HepG2 (cell line): ENCODE measurements around the gene RBM14. TPM values are rescaled to one million over a fixed set of nuclear protein-coding genes. Genes with fewer than 3 reads are reported as not detected.

Experiments
- ATAC-seq: fragments of 200-7000 bp; cut with Tn5 transposase; 3 replicates; pipeline ENCODE4 v1.9.1; 2020; ENCODE audit warnings: mild to moderate bottlenecking, moderate library complexity
- BruUV-seq: library from RNA; stranded (reverse); fragments of 400-500 nt; replicated peaks from 2 replicates; lab custom pipeline; 2021; lab: Mats Ljungman, UMichigan
- CTCF ChIA-PET: fragments of 300-600 bp; formaldehyde crosslinking; extraction: SDS; loops from one replicate; lab custom pipeline; 2021; ENCODE audit warnings: low total read pairs, inconsistent platforms, low intra/inter-chr PET ratio; lab: Yijun Ruan, JAX
- POLR2A ChIA-PET: fragments of 350-600 bp; sonication (Branson Sonifier 250); formaldehyde crosslinking; loops from one replicate; lab custom pipeline; 2020; ENCODE audit warnings: antibody characterized with exemption, inconsistent platforms; lab: Yijun Ruan, JAX
- DNase-seq: peaks from one replicate; pipeline ENCODE4 v3.0.0-alpha.2; 2015; ENCODE audit warnings: low spot score
- FAIRE-seq: peaks from 3 replicates; lab custom pipeline; 2011; peaks lifted over from hg19 to GRCh38; lab: Jason Lieb, UNC
- H2AFZ ChIP-seq: one replicate; pipeline ENCODE4 v1.6.1; 2011; ENCODE audit warnings: low read length, inconsistent platforms
- H3K27ac ChIP-seq: fragments of 300-600 bp; 3 replicates; pipeline ENCODE4 v1.8.0; 2011; ENCODE audit warnings: mixed run types, mild to moderate bottlenecking, mixed read lengths, low read length, inconsistent platforms; ENCODE audit not compliant: insufficient read depth; ENCODE audit errors: extremely low read length
- H3K27me3 ChIP-seq, 2 experiments: fragments of 200-600 bp in 1 of 2; 2 replicates in 1 of 2; 3 replicates in 1 of 2; pipeline versions ENCODE4 v1.6.0 to v1.8.0; 2011; ENCODE audit warnings: low read length in 2 of 2, mild to moderate bottlenecking in 2 of 2, moderate library complexity in 2 of 2, inconsistent platforms in 1 of 2; ENCODE audit not compliant: insufficient read depth in 2 of 2, control insufficient read depth in 1 of 2
- H3K36me3 ChIP-seq, 2 experiments: fragments of 200-600 bp in 1 of 2; replicated peaks in 1 of 2; 2 replicates in 1 of 2; 3 replicates in 1 of 2; pipeline versions ENCODE4 v1.5.1 to v1.8.0; 2011; ENCODE audit warnings: low read length in 2 of 2, inconsistent platforms in 1 of 2; ENCODE audit not compliant: insufficient read depth in 2 of 2, control insufficient read depth in 1 of 2
- H3K4me1 ChIP-seq: 2 replicates; pipeline ENCODE4 v1.5.1; 2012; ENCODE audit warnings: low read length, inconsistent platforms; ENCODE audit not compliant: insufficient read depth
- H3K4me2 ChIP-seq: 2 replicates; pipeline ENCODE4 v1.6.0; 2011; ENCODE audit warnings: low read depth, low read length, inconsistent platforms
- H3K4me3 ChIP-seq, 3 experiments: fragments of 200-600 bp in 1 of 3; sonication (generic), shearing (Covaris generic) in 1 of 3; replicated peaks in 1 of 3; 2 replicates each; pipeline ENCODE4 v1.5.1; 2011 to 2016; ENCODE audit warnings: low read length in 3 of 3, inconsistent platforms in 2 of 3, low read depth in 2 of 3, mild to moderate bottlenecking in 2 of 3, control low read depth in 1 of 3, mixed read lengths in 1 of 3; ENCODE audit not compliant: insufficient read depth in 1 of 3
- H3K79me2 ChIP-seq: one replicate; pipeline ENCODE4 v1.6.1; 2011; ENCODE audit warnings: low read length, inconsistent platforms; ENCODE audit not compliant: insufficient read depth
- H3K9ac ChIP-seq: 2 replicates; pipeline ENCODE4 v1.6.0; 2011; ENCODE audit warnings: mild to moderate bottlenecking, low read depth, low read length, inconsistent platforms; ENCODE audit not compliant: insufficient read depth
- H3K9me3 ChIP-seq: 2 replicates; pipeline ENCODE4 v1.5.1; 2012; ENCODE audit warnings: mild to moderate bottlenecking, low read length
- H4K20me1 ChIP-seq: 2 replicates; pipeline ENCODE4 v1.6.0; 2011; ENCODE audit warnings: inconsistent platforms, mild to moderate bottlenecking, low read length, moderate library complexity; ENCODE audit not compliant: insufficient read depth
- MAFF ChIP-seq: IDR thresholded peaks from 2 replicates; pipeline ENCODE4 v1.6.1; 2011; ENCODE audit warnings: low read depth, low read length, improper control_type of control experiment
- MED1 ChIP-seq: sonication (generic); formaldehyde crosslinking; IDR thresholded peaks from 2 replicates; pipeline ENCODE4 v1.4.0; 2020; ENCODE audit warnings: missing genetic modification reagents
- MIER3 ChIP-seq: IDR thresholded peaks from 2 replicates; pipeline ENCODE4 v1.6.1; 2016; ENCODE audit warnings: missing compliant biosample characterization, borderline replicate concordance
- NRL ChIP-seq: sonication (generic); formaldehyde crosslinking; IDR thresholded peaks from 2 replicates; pipeline ENCODE4 v1.5.0; 2020; ENCODE audit warnings: missing genetic modification reagents, mild to moderate bottlenecking, moderate library complexity, borderline replicate concordance
- ZNF224 ChIP-seq: sonication (generic); formaldehyde crosslinking; IDR thresholded peaks from 2 replicates; pipeline ENCODE4 v1.5.0; 2020; ENCODE audit warnings: mild to moderate bottlenecking, missing genetic modification reagents
- WGBS: methylation state at CpG from one replicate; pipeline ENCODE4 v1.1.6; 2017; ENCODE audit warnings: low lambda C conversion rate; 5-methylcytosine and 5-hydroxymethylcytosine counted together
- in situ Hi-C: cut with HindIII; loops from 2 replicates; pipeline ENCODE4 v1.10.0; 2017; ENCODE audit warnings: low pct_unique_long_range_greater_than_20kb; ENCODE audit not compliant: extremely low pct_ligation_motif_present
- intact Hi-C: fragments of 100-400 bp; cut with micrococcal nuclease; formaldehyde crosslinking; loops from one replicate; pipeline ENCODE4 v1.10.0; 2022; ENCODE audit not compliant: unreplicated experiment
- polyA plus RNA-seq, 8 experiments: library from polyadenylated mRNA; depleted of rRNA in 3 of 8; stranded (reverse) in 7 of 8; unstranded in 1 of 8; fragments of >200 nt; fragmentation: Illumina TruSeq in 4 of 8; extraction: Trizol in 4 of 8; gene quantifications; 2 replicates each; pipeline versions ENCODE4 v1.2.1 to v1.2.3, GENCODE V29; 2011 to 2016; ENCODE audit warnings: low read depth in 4 of 8, missing spikeins in 1 of 8, mixed read lengths in 1 of 8; ENCODE audit not compliant: insufficient read depth in 1 of 8
- total RNA-seq, 5 experiments: library from RNA; depleted of rRNA; stranded (reverse); fragments of >200 nt; fragmentation: Illumina TruSeq; extraction: Trizol; gene quantifications; 2 replicates each; pipeline ENCODE4 v1.2.3, GENCODE V29; 2016; ENCODE audit warnings: low read depth in 1 of 5
- TF ChIP-seq, protein P1 (sequence below): sonication (generic); formaldehyde crosslinking; conservative IDR thresholded peaks from 2 replicates; pipeline ENCODE4 v1.4.0; 2020; ENCODE audit warnings: missing genetic modification reagents
- TF ChIP-seq, protein P2 (sequence below): sonication (generic); formaldehyde crosslinking; IDR thresholded peaks from 2 replicates; pipeline ENCODE4 v1.8.1; 2023; ENCODE audit warnings: mild to moderate bottlenecking, missing genetic modification reagents
- TF ChIP-seq, protein P3 (sequence below): sonication (generic); formaldehyde crosslinking; IDR thresholded peaks from 2 replicates; pipeline ENCODE4 v1.5.0; 2020; ENCODE audit warnings: mild to moderate bottlenecking, low read depth, missing genetic modification reagents, borderline replicate concordance
- TF ChIP-seq, protein P4 (sequence below): sonication (generic); formaldehyde crosslinking; IDR thresholded peaks from 2 replicates; pipeline ENCODE4 v1.4.0; 2020; ENCODE audit warnings: missing genetic modification reagents, borderline replicate concordance
- TF ChIP-seq, protein P5 (sequence below): IDR thresholded peaks from 2 replicates; pipeline ENCODE4 v1.6.1; 2012; ENCODE audit warnings: inconsistent platforms
- TF ChIP-seq, protein P6 (sequence below): sonication (generic); formaldehyde crosslinking; IDR thresholded peaks from 2 replicates; pipeline ENCODE4 v1.5.1; 2020; ENCODE audit warnings: missing genetic modification reagents, mild to moderate bottlenecking, borderline replicate concordance
- TF ChIP-seq, protein P7 (sequence below): sonication (generic); formaldehyde crosslinking; IDR thresholded peaks from 2 replicates; pipeline ENCODE4 v1.4.0; 2020; ENCODE audit warnings: missing genetic modification reagents

RBM14 gene
- total and polyA plus RNA-seq, 2 of the 13 experiments (the other 11 are each of a cell fraction or from before 2014, with no cell fraction given) = 12.7 to 44.1 TPM

DNA sequence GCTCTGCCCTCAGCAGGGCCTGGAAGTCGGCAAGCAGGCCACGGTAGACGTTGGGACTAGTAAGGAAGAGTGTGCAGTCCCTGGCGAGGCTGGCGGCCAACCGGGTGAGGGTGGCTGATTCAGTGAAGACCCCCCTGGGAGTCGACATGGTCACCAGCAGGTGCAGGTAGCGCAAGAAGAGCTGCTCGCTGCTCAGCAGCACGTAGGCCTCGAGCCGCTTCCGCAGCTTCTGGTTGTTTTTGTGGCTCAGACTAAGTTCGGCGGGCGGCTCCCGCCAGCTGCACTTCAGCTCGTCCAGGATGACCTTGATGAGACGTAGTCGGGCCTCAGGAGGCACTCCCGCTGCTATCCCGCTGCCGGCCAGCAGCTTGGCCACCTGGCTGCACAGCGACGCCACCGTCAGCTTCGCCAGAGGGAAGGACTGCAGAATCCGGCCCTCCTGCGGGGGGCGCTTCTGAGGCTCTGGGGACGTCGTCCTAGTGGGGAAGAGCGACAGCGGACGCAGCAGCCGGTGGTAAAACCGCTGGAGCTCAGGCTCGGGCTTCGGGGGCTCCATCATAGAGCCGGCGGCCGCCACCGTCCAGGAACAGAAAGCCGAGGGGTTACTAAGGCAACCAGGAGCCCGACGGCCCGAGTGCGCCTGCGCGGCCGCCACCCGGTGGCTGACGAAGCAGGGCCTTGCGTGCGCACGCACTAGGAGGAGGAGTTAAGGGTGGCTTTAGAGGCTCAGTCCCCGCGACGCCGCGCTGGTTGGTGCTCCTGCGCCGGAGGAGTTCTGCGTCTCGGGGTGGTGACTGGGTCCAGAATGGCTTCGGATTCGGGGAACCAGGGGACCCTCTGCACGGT, 23.8 kb upstream of the RBM14 start, which contains the start of the genes CCDC87 and CCS (continued):
- TF ChIP-seq, protein P1, sequence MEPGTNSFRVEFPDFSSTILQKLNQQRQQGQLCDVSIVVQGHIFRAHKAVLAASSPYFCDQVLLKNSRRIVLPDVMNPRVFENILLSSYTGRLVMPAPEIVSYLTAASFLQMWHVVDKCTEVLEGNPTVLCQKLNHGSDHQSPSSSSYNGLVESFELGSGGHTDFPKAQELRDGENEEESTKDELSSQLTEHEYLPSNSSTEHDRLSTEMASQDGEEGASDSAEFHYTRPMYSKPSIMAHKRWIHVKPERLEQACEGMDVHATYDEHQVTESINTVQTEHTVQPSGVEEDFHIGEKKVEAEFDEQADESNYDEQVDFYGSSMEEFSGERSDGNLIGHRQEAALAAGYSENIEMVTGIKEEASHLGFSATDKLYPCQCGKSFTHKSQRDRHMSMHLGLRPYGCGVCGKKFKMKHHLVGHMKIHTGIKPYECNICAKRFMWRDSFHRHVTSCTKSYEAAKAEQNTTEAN (CRISPR knock-in tag) = peak; percentile 79
- TF ChIP-seq MAFF (no peak), MIER3 (CRISPR knock-in tag) (no peak), ZNF224 (peak; percentile 91; the same call in 1 of the 2 replicates)
- TF ChIP-seq, protein P2, sequence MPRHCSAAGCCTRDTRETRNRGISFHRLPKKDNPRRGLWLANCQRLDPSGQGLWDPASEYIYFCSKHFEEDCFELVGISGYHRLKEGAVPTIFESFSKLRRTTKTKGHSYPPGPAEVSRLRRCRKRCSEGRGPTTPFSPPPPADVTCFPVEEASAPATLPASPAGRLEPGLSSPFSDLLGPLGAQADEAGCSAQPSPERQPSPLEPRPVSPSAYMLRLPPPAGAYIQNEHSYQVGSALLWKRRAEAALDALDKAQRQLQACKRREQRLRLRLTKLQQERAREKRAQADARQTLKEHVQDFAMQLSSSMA (CRISPR knock-in tag) = no peak
- TF ChIP-seq, protein P3, sequence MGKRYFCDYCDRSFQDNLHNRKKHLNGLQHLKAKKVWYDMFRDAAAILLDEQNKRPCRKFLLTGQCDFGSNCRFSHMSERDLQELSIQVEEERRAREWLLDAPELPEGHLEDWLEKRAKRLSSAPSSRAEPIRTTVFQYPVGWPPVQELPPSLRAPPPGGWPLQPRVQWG (CRISPR knock-in tag) = no peak

DNA sequence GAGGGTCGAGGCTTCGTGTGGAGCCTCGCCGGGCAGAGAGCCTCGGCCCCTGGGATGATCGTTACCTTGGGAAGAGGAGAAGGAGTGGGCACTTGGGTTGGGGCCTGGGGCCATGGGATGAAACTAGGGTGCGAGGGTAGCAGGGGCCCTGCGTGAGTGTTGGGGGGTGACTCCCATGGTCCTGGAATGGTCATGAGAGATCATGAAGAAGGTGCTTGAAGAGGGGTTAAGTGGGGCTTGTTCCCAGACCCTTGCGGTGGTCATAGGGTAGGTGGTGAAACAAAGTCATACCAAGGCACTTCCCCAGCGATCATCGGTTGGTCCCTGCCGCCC, 23.2 kb upstream of the RBM14 start:
- 0% methylated on average over 11 of the region's 12 CpGs for WGBS
- Histone ChIP-seq H2AFZ (no peak overlapping the region), H3K27ac (peak overlapping the region; percentile 78), H3K27me3 (no peaks in the 10 kb centered on the region; a peak in 1 of 5 replicates), H3K9me3 (no peaks in the 10 kb centered on the region), H3K4me3 (peak overlapping the region; percentile 71 to 94 (median 76)), H4K20me1 (no peaks in the 10 kb centered on the region), H3K79me2 (peaks cover 12% of the 10 kb centered on the region), H3K4me2 (peak overlapping the region; percentile 100), H3K4me1 (peaks cover 72% of the 10 kb centered on the region), H3K36me3 (no peaks in the 10 kb centered on the region), H3K9ac (peak overlapping the region; percentile 85)
- BruUV-seq = no TSS peak
- POLR2A ChIA-PET = interaction anchor here (0.9 to 5.1 kb wide), 11 partner anchors 9 to 85 kb away, joined by 3 to 72 read pairs (median 6); partner anchors contain the start of genes RBM14, RBM4 and RBM4B
- DNase-seq (no peak), ATAC-seq (peak; percentile 15), FAIRE-seq (no peak)
- intact Hi-C loops = loop anchor here (2.0 to 5.0 kb wide), 3 partner anchors 24 to 84 kb away; partner anchors contain the start of genes RBM14, RBM4 and RBM4B
- CTCF ChIA-PET = interaction anchor here (1.8 kb wide), 1 partner anchor 14 kb away, joined by 6 read pairs; no protein-coding TSS in a partner anchor
- in situ Hi-C loops = no loop called here
- TF ChIP-seq, protein P4, sequence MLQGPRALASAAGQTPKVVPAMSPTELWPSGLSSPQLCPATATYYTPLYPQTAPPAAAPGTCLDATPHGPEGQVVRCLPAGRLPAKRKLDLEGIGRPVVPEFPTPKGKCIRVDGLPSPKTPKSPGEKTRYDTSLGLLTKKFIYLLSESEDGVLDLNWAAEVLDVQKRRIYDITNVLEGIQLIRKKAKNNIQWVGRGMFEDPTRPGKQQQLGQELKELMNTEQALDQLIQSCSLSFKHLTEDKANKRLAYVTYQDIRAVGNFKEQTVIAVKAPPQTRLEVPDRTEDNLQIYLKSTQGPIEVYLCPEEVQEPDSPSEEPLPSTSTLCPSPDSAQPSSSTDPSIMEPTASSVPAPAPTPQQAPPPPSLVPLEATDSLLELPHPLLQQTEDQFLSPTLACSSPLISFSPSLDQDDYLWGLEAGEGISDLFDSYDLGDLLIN (CRISPR knock-in tag) = 0 out of 2 replicates have a peak, but pooled peaks have one; percentile 6
- TF ChIP-seq MED1 = peak; percentile 6; the same call in 1 of the 2 replicates
- TF ChIP-seq, protein P5, sequence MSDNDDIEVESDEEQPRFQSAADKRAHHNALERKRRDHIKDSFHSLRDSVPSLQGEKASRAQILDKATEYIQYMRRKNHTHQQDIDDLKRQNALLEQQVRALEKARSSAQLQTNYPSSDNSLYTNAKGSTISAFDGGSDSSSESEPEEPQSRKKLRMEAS = no peak
- TF ChIP-seq, protein P6, sequence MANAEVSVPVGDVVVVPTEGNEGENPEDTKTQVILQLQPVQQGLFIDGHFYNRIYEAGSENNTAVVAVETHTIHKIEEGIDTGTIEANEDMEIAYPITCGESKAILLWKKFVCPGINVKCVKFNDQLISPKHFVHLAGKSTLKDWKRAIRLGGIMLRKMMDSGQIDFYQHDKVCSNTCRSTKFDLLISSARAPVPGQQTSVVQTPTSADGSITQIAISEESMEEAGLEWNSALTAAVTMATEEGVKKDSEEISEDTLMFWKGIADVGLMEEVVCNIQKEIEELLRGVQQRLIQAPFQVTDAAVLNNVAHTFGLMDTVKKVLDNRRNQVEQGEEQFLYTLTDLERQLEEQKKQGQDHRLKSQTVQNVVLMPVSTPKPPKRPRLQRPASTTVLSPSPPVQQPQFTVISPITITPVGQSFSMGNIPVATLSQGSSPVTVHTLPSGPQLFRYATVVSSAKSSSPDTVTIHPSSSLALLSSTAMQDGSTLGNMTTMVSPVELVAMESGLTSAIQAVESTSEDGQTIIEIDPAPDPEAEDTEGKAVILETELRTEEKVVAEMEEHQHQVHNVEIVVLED (CRISPR knock-in tag) = peak; percentile 7; the same call in 1 of the 2 replicates
- TF ChIP-seq NRL (CRISPR knock-in tag) = 0 out of 2 replicates have a peak, but pooled peaks have one; percentile 13
- TF ChIP-seq, protein P7, sequence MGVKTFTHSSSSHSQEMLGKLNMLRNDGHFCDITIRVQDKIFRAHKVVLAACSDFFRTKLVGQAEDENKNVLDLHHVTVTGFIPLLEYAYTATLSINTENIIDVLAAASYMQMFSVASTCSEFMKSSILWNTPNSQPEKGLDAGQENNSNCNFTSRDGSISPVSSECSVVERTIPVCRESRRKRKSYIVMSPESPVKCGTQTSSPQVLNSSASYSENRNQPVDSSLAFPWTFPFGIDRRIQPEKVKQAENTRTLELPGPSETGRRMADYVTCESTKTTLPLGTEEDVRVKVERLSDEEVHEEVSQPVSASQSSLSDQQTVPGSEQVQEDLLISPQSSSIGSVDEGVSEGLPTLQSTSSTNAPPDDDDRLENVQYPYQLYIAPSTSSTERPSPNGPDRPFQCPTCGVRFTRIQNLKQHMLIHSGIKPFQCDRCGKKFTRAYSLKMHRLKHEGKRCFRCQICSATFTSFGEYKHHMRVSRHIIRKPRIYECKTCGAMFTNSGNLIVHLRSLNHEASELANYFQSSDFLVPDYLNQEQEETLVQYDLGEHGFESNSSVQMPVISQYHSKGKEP (CRISPR knock-in tag) = no peak
